ENCODE data around the gene MISP3. TPM values are rescaled to one million over a fixed set of nuclear protein-coding genes. Genes with fewer than 3 reads are reported as not detected.

Gene MISP3
- total and polyA plus RNA-seq, 10 donors, result 1.5 to 8.0 (median 2.0) TPM

- Histone ChIP-seq H3K27me3 (replicated peaks in 1 of 7) (peaks cover 0 to 65% (median 44%) of the 10 kb centered on the region in 7 donors), H3K9me3 (peaks cover 0 to 10% (median 4%) of the 10 kb centered on the region in 8 donors), H3K36me3 (peaks cover 0 to 17% (median 12%) of the 10 kb centered on the region in 6 donors), H3K4me1 (peaks cover 0 to 26% (median 17%) of the 10 kb centered on the region in 6 donors), H3K27ac (no peak overlapping the region), H3K4me3 (peak overlapping the region in 4 of 8 donors; percentile 25 to 63 (median 30))
- no peak for TF ChIP-seq POLR2AphosphoS5 (IDR thresholded peaks at IDR 0.05)
- TF ChIP-seq POLR2A (IDR thresholded peaks at IDR 0.05), result no peak
- no peak for TF ChIP-seq CTCF (IDR thresholded peaks at IDR 0.05 in 8 of 11, conservative IDR thresholded peaks at IDR 0.05 in 3 of 11)
- intact Hi-C loops (cut with DNase I; ENCODE audit: low total_unique reads), result no loop called here
- no peak for DNase-seq
- 35 to 43% (median 41%) methylated on average over 8 to 19 of the region's 19 CpGs for WGBS, 5 donors
These were observed 15.7 kb upstream of the MISP3 start for GRCh38 chr19:14056741-14057356.

GRCh38 chr19:14058182-14059092 lies 14.1 kb upstream of the MISP3 start:
- peaks cover 0 to under 1% (median 0%) of the 10 kb centered on the region in 6 donors for H3K36me3 ChIP-seq
- DNase-seq, result no peak
- H3K4me3 ChIP-seq, result peak overlapping the region in 1 of 8 donors; percentile 63
- intact Hi-C loops (cut with DNase I; ENCODE audit: low total_unique reads), result no loop called here
- H3K4me1 ChIP-seq, result peaks cover 0 to 26% (median 17%) of the 10 kb centered on the region in 6 donors
- 23 to 25% (median 24%) methylated on average over 17 of the region's 17 CpGs for WGBS, 5 donors
- peaks cover 0 to 79% (median 44%) of the 10 kb centered on the region in 7 donors for H3K27me3 ChIP-seq (replicated peaks in 1 of 7)
- H3K27ac ChIP-seq, result no peak overlapping the region
- peaks cover 0 to 1% (median 0%) of the 10 kb centered on the region in 8 donors for H3K9me3 ChIP-seq
- TF ChIP-seq POLR2AphosphoS5 (IDR thresholded peaks at IDR 0.05) (no peak), CTCF (IDR thresholded peaks at IDR 0.05 in 8 of 11, conservative IDR thresholded peaks at IDR 0.05 in 3 of 11) (no peak), POLR2A (IDR thresholded peaks at IDR 0.05) (no peak)

GRCh38 chr19:14059093-14059480 lies 13.5 kb upstream of the MISP3 start:
- Histone ChIP-seq H3K4me3 (no peak overlapping the region), H3K27ac (no peak overlapping the region), H3K36me3 (no peaks in the 10 kb centered on the region), H3K27me3 (replicated peaks in 1 of 7) (peaks cover 0 to 84% (median 44%) of the 10 kb centered on the region in 7 donors), H3K9me3 (no peaks in the 10 kb centered on the region), H3K4me1 (peaks cover 0 to 26% (median 17%) of the 10 kb centered on the region in 6 donors)
- intact Hi-C loops (cut with DNase I; ENCODE audit: low total_unique reads), result no loop called here
- WGBS, 5 donors, result 13 to 20% (median 17%) methylated on average over 15 of the region's 15 CpGs
- no peak for DNase-seq
- TF ChIP-seq POLR2A (IDR thresholded peaks at IDR 0.05), result no peak
- TF ChIP-seq POLR2AphosphoS5 (IDR thresholded peaks at IDR 0.05), result no peak
- peak; percentile 8 to 72 (median 56) for TF ChIP-seq CTCF (IDR thresholded peaks at IDR 0.05 in 8 of 11, conservative IDR thresholded peaks at IDR 0.05 in 3 of 11)

All from spleen (tissue), 11 donors.